CD4-positive, alpha-beta T cell treated with Interleukin-15 for 1 hour (primary cell): ENCODE data around the gene ZNF205.
A peak's percentile ranks its signal among the peaks of the same experiment; 100 is the strongest.

Experiments used
- DNase-seq: peaks from one replicate; pipeline ENCODE4 v3.0.0-alpha.2; 2020

ZNF205 gene

GRCh38 chr16:3085868-3086595 lies 26.4 kb upstream of the ZNF205 start:
- DNase-seq = no peak

- no peak for DNase-seq
Observed at GRCh38 chr16:3086596-3087242, 25.7 kb upstream of the ZNF205 start.

GRCh38 chr16:3087243-3088235 lies 24.8 kb upstream of the ZNF205 start:
- no peak for DNase-seq

GRCh38 chr16:3088450-3088849 lies 23.9 kb upstream of the ZNF205 start:
- DNase-seq = no peak

- no peak for DNase-seq
Observed at GRCh38 chr16:3088925-3089716, 23.3 kb upstream of the ZNF205 start.

- no peak for DNase-seq
Observed at GRCh38 chr16:3089717-3090592, 22.4 kb upstream of the ZNF205 start.

- DNase-seq = no peak
Observed at GRCh38 chr16:3091551-3091950, 20.8 kb upstream of the ZNF205 start.

- no peak for DNase-seq
Observed at GRCh38 chr16:3092501-3092941, 19.9 kb upstream of the ZNF205 start.

- no peak for DNase-seq
Observed at GRCh38 chr16:3094289-3095027, 17.9 kb upstream of the ZNF205 start.

GRCh38 chr16:3095869-3096268 lies 16.5 kb upstream of the ZNF205 start:
- peak; percentile 84 for DNase-seq

- DNase-seq = no peak
Observed at GRCh38 chr16:3096362-3096761, 16.0 kb upstream of the ZNF205 start.

GRCh38 chr16:3097266-3097665 lies 15.1 kb upstream of the ZNF205 start:
- no peak for DNase-seq

GRCh38 chr16:3098459-3099394 lies 13.7 kb upstream of the ZNF205 start, which contains the start of gene ZSCAN10:
Gene ZSCAN10, minus strand, starts transcription at chr16:3099294. Its CDS starts 6,357 bp downstream, at chr16:3092937.
- no peak for DNase-seq

GRCh38 chr16:3099395-3099731 lies 13.0 kb upstream of the ZNF205 start:
- no peak for DNase-seq

- DNase-seq = peak; percentile 95
Observed at GRCh38 chr16:3099732-3100499, 12.5 kb upstream of the ZNF205 start.

- peak; percentile 35 for DNase-seq
Observed at GRCh38 chr16:3101018-3101840, 11.2 kb upstream of the ZNF205 start.

- no peak for DNase-seq
Observed at GRCh38 chr16:3101841-3102470, 10.4 kb upstream of the ZNF205 start.
